ENCODE measurements around the gene HS3ST3A1.
"Not testable (repeated sequence)": the region's sequence is repeated elsewhere in the genome, so short reads cannot be mapped to it uniquely, and the experiment has no call there.

HS3ST3A1 gene

DNA sequence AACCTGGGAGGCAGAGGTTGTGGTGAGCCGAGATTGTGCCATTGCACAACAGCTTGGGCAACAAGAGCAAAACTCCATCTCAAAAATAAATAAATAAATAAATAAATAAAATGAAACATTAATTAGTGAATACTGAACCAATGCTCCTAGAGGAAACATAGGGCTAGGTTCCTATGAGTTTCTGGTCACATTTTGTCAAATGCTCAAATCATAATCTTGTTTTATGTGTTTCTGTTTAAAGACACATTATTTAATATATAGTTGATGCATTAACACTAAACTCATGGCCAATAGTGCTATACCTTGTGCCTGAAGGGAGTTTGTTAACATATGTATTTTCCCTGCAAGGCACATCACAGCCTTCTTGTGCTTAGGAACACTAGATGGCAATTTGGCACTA, 66.8 kb downstream of the HS3ST3A1 start:
- no peak for DNase-seq

DNA sequence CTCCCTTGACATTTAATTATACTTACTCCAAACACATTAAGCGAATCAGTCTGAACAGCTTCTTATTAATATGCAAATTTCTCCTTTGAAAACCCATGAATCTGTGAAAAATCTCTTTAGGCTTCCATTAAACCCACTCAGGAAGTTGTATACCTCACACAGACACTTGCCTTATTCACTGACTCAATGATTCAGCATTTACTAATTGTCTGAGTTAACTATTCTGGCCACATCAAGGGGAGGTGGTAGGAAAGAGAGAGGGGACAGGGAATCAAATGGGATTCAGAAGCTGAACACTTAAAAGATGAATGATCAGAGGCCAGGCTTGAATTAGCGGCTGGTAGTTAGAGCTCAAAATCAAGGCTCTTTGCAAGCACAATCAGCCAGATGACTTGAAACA, 70.0 kb downstream of the HS3ST3A1 start:
- DNase-seq = no peak

DNA sequence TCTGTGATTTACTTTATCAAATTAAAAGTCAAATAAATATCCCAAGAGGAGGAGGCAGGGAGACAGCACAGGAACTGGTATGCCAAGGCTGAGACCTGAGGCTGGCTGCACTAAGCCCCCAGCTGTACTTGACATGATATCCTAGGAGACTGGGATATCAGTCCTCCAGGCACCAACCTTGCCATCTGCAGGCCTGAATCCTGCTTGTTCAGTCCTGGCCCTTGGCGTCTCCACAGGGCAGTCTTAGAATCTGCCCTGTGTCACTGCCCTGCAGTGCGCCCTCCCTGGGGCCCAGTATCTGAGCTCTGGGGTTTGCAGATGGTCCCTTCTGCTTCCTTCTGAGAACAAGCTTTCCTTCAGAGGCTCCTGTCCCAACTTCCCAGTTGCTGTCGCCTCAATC, 75.9 kb downstream of the HS3ST3A1 start:
- no peak for DNase-seq

DNA sequence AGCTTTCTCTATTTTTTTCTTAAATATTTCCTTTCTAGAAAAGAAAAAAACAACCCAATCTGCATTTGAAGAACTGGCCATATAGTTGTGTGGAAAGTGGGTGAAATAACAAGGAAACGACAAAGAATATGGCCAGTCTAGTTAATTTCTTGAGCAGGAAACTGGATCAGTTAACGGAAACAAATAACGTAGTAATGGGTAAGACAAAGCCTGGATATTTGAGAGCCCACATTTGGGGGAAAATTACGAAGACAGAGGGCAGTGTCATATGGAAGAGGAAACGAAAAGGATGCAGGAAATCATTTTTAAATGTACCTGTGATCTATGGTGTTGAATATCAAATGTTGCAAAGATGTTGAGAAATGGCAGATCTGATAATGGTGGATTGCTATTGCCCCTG, 78.6 kb downstream of the HS3ST3A1 start:
- DNase-seq = no peak

DNA sequence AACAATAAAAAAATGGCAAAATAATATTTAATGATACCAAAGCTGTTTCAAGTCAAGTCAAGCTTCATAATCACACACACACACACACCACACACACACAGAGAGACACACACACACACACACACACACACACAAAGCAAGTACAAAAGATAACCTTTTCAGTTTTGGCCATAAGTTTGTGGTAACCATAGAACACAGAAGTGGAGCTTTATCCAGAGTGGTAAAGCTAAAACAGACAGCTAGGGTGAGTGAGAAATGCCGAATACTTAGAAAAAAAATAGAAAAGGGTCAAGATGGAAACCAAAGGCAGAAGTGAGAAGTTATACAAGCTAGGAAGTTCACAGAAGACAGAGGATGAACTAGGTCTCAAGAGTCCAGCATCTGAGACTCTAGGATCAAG, 79.0 kb downstream of the HS3ST3A1 start:
- DNase-seq = no peak

DNA sequence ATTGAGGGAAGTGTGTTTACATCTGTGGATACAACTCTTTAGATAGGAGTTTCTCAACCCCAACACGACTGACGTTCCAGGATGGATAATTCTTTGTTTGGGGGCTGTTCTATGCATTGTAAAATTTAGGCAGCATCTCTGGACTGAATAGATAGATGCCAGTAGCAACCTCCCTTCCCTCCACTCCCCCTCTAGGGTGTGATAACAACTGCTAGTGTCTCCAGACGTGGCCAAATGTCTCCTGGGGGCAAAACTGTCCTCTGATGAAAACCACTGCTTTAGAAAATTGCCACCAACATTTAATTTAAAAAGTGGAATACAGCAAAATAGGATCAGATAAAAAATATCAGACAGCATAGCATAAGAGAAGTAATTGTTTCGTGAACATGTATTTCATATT, 79.9 kb downstream of the HS3ST3A1 start:
- no peak for DNase-seq

DNA sequence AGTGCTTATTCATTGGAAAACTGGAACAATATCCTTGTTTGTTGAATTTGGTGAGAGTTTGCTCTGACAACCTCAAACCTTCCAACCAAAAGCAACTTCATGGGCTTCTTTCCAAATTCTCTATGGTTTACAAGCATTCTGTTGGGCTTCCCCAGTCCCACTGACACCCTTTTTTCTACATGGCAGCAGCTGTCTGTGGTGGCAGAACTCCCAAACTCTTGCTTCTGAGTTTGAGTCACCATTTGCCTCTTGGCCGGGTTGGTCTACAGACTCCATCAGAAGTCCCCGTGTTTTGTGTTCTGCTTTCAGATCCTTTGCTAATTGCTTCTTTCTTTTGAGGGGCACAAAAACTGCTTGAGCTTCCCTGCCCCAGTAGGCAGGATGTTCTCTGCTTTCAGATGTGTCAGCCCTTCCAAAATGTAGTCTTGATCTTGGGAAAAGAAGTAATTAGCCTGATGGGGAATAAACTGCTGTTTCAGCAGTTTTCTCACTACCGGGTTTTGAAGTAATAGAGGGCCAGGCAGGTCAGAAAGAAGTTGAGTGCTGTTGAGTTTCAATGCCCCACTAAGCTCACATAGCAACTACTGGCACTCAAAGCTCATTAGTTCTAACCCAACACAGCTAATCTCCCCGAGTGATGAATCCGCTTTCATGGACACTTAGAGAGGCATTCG, 80.7 kb downstream of the HS3ST3A1 start:
- no peak for DNase-seq

DNA sequence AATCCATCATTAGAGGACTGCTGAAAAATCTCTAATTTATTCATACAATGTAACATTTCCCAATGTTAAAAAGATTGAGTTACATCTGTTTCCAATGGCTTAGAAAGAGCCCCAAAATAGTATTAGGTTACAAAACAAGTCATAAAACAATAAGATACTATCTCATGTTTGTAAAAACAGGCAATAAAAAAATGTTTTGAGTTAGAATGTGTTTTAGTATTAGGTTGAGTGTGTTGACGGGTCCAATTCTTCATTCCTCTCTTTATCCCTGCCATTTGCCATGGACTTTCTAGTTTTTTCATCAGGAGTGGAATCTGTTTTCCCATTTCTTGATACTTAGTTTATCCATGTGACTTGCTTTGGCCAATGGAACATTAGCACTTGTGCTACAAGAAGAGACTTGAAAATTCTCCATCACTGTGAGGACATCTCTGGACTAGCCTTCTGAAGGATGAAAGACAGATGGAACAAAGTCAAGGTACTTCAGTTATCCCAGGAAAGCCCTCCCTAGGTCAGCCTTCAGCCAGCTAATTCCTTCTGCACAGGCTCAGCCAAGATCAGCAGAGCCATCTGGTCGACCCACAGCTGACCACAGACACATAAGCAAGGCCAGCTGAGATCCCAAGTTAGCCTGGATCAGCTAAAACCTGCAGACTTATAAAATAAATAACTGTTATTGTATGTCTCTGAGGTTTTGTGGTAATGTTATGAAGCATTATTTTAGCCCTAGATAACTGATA, 83.3 kb downstream of the HS3ST3A1 start:
- DNase-seq = no peak

DNA sequence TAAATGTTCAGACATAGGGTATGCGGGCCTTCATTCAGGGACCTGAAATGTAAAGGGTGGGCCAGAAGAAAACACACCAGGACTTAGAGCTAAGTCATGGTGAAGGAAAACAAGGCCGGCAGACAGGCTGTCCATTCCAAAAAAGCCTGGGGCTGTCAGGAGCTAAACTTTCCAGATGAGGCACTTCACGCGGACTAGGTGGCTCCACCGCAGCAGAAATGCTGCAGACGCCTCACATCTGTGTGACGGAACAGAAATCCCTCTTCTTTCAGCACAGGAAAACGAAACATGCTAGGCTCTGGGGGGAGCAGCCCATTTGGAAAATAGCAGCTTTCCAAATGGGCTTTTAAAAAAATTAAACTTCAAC, 88.7 kb downstream of the HS3ST3A1 start:
- DNase-seq = no peak

DNA sequence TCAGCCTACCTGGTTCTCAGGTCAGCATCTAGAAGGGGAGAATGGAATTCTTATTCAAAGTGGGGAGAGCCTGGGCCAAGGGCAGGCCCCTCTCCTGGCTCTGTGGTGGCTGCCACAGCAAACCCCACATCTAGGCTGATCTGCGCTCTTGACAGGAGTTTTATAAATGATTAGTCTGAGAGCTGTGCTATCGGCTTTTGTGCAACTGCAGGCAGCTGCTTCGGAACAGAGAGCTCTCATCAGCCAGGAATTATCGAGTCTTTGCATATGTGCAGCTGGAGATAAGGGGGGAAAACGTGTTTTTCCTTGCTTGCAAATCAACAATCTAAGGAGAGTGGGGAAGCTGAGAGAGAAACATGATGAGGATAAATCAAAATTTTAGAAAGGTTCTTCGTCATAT, 91.7 kb downstream of the HS3ST3A1 start:
- peak; percentile 38 for DNase-seq

DNA sequence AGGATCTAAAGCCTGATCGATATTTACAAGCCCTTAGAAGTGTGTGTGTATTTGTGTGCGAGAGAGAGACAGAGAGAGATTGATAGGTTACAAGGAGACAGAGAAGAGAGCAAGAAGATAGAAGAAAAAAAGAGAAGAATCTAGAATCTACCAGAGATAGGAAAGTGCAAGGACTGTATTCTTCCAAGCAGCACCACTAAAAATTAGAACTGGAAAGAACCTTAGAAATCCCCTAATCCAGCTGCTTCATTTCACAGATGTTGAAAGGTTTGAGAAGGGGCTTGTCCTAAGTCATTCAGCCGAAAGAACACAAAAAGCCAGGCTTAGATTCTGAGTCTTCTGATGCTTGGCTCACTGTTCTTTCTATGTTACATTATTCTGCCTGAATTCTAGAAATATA, 92.2 kb downstream of the HS3ST3A1 start:
- DNase-seq = no peak

DNA sequence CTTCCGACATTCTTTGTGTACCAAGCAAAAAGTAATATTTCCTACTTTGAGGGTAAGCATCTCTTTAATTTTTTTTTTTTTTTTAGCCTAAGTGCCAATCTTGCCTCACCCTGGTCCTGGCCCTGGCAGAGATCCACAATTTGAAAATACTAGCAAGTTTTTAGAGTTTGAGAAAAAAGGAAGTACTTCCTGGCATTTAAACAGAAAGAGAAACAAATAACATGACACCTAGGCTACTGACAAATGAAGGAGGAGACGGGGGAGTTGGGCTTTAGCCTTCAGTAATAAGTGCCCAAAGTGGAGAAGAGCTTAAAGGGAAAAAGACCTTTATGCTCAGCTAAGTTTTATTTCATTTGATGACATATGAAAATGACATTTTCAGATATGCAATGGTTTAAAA, 92.8 kb downstream of the HS3ST3A1 start:
- DNase-seq = no peak

DNA sequence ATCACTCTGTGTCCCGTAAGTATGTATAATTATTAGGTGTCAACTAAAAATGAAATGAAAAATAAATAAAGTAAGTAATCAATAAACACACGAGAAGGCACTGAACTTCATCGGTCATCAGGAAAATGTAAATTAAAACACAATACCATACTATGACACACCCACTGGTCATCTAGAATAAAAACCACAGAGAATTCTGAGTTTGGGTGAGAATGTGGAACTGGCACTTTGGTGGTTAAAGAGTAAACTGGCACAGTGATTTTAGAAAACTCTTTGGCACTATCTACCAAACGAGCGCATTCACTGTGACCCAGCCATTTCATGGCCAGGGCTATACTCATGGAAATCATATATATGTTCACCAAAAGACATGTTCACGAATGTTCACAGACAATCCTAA, 98.2 kb downstream of the HS3ST3A1 start:
- DNase-seq = no peak

DNA sequence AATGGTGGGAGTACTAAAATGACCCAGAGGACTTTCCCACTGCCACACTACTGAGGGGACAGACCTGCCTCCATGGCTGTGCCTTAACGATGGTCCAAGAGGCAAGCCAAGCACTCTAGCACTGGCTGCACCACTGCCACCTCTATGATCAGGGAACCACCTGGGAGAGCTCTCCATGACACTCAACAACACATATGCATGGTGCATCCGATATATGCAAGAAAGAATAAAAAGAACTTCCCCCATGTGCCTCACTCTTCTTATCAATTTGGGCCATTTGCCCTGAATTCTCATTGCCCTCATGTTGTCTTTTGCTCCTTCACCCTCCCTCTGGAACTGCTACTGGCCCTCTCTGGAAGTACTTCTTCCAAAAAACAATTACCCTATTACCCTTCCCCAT, 99.5 kb downstream of the HS3ST3A1 start:
- no peak for DNase-seq

DNA sequence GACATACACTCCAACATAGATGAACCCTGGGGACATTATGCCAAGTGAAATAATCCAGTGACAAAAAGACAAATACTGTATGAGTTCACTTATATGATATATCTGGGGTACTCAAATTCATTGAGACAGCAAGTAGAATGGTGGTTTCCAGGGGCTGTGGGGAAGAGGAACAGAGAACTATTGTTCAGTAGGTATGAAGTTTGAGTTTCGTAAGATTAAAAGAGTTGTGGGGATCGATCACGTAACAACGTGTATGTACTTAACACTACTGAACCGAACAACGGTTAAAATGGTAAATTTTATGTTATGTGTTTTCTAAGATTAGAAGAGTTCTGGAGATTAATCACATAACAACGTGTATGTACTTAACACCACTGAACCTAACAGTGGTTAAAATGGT, 100.8 kb downstream of the HS3ST3A1 start:
- no peak for DNase-seq

DNA sequence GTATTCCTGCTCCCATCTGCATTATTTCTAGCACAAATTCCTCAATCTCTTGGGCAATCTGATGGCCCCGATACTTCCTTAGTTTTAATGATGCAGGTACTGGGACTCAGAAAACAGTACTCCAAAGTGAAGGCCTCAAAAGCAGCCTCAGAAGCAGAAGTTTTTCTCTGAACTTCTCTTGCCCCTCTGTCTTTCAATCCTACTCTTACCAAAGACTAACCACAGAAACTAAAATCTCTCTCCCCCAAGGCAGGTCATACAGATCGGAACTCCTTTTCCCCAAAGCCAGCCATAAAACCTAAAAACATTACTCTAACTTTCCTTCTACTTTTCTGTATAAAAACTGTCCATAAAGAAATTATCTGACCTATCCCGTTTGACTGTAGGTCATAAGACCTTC, 103.5 kb downstream of the HS3ST3A1 start:
- no peak for DNase-seq

DNA sequence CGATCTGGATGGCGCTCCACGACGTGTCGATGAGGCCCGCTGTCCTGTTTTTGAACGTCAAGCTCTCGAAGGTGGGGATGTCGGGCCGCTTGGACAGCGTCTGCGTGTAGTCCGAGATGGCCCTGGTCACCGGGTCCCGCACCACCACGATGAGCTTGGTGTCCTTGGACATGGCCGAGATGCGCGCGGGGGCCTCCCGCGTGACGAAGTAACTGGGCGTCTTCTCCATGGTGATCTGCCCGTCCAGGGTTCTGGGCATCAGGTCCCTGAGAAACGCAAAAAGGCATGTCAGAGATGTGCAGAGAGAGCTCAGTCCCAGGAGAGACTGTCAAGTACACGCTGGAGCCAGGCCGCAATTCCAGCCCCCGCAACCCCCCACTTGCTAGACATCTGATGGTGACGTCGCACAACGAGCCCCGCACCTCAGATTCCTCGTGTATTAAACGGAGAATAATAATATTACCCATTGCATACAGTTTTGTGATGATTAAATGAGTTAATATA, 105.1 kb downstream of the HS3ST3A1 start:
- DNase-seq = not testable (repeated sequence)

DNA sequence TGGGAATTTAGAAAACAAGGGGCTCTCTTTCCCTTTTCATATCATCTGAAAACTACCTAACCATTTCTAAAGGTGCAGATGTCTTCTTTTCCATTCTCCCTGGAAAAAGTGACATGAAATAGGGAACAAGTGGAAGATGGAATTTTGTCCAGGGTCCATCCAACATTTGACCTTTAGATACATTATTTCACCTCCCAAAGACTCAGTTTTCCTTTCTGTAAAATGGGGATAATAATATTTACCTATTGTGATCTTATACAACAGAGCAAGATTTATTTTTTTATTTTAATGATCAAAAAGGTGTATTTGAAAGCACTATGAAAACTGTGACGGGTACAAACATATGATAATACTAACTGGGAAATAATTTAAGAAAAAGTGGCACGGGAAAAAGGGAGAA, 106.3 kb downstream of the HS3ST3A1 start:
- DNase-seq = no peak

DNA sequence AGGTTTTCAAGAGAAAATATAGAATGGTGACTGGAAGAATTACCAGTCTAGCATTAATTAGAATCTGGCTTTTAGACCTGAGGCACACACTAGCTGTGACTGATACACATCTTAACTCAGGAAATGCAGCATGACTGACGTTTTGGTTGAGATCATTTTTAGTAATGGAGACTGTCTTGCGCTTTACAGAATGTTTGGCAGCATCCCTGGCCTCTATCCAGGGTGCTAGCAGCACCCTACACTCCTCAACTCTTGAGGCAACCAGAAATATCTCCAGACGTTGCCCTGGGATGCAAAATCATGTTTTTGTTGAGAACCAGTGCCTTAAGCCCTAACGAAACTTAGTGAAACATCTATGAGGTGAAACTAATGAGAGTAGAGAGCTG, 109.0 kb downstream of the HS3ST3A1 start:
- no peak for DNase-seq

DNA sequence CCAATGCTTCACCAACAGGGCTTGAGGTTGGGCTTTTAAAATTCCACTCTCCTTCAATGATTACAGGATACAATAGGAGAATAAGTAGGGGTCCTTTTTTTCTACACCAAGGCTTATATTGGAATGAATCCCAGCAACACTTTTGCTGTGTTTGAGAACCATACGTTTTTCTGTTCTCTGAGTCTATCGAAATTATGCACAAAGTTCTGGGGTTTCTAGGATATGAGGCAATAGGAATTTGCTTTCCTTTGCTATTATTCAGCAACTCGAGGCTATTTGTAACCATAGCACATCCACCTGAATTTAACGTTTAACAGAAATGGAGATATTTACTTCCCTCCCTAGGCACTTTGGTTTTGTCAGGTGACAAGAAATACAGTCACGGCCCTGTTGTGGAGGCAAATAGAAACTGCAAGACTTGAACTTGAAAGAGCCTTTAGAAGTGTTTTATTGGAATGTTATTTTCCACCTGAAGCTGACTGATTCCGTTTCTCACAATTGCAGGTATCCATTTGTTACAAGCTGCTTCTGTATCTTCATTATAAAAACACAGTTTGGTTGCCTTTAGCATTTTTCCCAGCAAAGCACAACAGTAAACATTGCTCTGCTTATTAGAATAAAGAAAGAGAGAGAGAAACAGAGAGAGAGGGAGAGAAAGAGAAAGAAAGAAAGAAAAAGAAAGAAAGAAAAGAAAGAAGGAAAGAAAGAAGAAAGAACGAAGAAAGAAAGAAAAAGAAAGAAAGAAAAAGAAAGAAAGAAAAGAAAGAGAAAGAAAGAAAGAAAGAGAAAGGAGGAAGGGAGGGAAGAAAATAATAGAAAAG, 109.6 kb downstream of the HS3ST3A1 start:
- no peak for DNase-seq

DNA sequence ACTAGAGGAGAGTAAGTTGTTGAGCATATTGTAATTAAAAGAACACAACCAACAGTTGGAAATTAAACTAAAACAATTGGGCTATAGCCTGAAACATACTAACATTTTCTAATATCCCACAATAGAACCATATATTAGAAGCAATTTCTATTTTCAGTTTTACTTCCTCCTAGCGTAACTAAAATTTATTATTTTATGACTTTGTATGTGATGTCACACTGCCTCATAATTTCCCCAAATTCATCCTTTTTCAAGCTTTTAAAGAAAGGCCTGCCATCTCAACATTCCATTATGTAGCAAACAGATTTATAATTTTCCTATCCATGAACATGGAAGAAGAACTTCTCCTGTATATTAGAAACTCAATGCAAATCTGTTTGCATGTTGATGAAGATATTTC, 110.2 kb downstream of the HS3ST3A1 start:
- DNase-seq = no peak

DNA sequence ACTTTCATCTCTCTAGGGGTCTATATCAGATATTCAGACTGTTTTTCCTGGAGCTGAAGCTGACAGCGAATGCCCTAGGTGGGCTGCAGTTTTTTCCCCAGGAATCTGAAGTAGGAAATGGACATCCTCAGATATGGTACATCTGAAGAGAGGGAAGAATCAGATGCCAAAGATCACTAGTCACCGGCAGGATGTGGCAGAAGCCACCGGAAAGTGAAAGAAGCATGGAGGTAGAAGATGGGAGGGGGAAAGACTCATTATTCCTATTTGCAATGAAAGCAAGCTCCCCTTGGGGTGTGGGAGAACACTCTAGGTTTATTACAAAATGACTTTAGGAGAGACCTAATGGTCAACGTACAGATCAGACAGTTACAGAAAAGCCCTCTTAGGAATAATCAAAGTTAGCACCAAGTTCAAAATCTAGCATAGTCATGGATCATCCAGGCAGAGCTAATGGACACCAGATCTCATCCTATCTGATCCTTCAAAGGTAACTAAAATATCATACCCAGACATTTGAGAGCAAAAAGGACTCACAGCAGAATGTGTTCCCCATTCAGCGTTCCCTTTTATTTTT, 110.7 kb downstream of the HS3ST3A1 start:
- DNase-seq = no peak

DNA sequence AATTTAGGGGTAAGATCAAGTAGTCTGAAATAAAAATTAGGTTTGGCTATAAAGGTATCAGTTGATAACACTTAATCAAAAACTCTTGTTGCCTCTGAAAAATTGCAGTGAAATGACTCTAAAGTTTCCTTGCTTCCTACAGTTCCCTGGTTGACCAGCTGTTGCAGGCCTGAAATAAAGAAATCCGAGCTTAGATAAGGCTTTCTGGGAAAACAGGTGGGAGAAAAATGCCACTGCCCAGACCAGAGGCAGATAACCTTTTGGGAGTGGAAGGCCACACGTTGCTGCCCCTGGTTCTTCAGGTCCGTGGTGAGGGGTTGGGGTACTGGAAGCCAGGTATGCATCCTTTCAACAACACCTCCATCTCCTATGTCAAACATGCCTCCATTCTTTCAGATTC, 111.3 kb downstream of the HS3ST3A1 start:
- no peak for DNase-seq

DNA sequence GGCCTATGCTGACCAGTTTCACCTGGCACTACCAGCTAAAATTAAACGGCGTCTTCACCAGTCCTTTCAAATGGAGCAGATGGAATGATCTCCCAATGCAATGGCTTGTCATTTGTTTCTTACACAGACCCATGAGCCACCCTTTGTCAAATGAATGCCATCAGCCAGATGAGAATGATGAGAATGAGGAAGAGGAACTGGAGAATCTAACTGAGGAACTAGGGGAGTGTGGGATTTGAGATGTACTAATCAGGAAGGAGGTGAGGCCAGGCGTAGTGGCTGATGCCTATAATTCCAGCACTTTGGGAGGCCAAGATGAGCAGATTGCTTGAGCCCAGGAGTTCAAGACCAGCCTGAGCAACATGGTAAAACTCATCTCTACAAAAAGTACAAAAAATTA, 116.4 kb downstream of the HS3ST3A1 start:
- DNase-seq = no peak

All from SHP77 treated with DMSO at 0.1 percent for 48 hours (cell line).